Right atrium auricular region (tissue), 2 donors: ENCODE data around the gene SSX2IP. TPM values are rescaled to one million over a fixed set of nuclear protein-coding genes. Genes with fewer than 3 reads are reported as not detected.

Source experiments
- DNase-seq: peaks from one replicate; pipeline ENCODE4 v3.0.0-alpha.2; 2019; ENCODE audit warnings: low spot score
- H3K27ac ChIP-seq, 2 donors: fragments of 200-600 bp; sonication (generic); 1 replicate in 1 of 2; 2 replicates in 1 of 2; pipeline ENCODE4 v1.5.1; 2016 to 2019
- H3K27me3 ChIP-seq, 2 donors: fragments of 200-600 bp; sonication (generic); one replicate each; pipeline versions ENCODE4 v1.5.1 to v1.6.0; 2017 to 2019
- H3K36me3 ChIP-seq: fragments of 200-600 bp; sonication (generic); one replicate; pipeline ENCODE4 v1.5.1; 2016
- H3K4me1 ChIP-seq, 2 donors: fragments of 200-600 bp; sonication (generic); one replicate each; pipeline versions ENCODE4 v1.5.1 to v1.6.0; 2017 to 2019
- H3K4me3 ChIP-seq, 2 donors: fragments of 200-600 bp; sonication (generic); 1 replicate in 1 of 2; 2 replicates in 1 of 2; pipeline ENCODE4 v1.5.1; 2017 to 2019; ENCODE audit warnings: mild to moderate bottlenecking in 1 of 2, moderate library complexity in 1 of 2
- H3K9me3 ChIP-seq, 2 donors: fragments of 200-600 bp; sonication (generic); one replicate each; pipeline ENCODE4 v1.5.1; 2019
- total RNA-seq, 2 donors: library from RNA; depleted of rRNA; stranded (reverse); fragments of >200 nt; gene quantifications; one replicate each; pipeline ENCODE4 v1.1.0, GENCODE V29; 2016
- TF ChIP-seq, protein P1 (sequence below), 2 donors: fragments of 200-600 bp; sonication (generic); IDR thresholded peaks; one replicate each; pipeline ENCODE4 v1.5.1; 2019; ENCODE audit warnings: antibody characterized with exemption in 2 of 2

The SSX2IP gene
- total RNA-seq, 2 donors from 2014 or later = 11.3 to 14.2 TPM

DNA sequence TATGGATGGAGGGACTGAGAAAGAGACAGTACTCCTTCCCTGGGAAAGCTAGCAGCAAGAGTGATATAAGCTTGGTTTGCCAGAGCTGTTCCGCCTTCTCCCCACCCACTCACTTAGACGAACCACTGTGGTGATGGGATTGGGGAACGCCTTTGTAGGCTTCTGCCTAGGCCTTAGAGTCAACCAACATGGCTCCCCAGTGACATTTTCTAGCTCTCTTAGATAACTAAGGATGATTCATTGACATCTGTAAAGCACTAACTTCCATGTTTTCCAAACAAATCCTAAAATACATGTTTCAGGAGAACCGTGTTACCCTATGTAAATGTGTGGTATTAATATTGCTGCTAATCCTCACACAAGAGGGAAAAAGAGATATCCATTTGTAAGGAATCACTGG is 21.6 kb upstream of the SSX2IP start:
- TF ChIP-seq, protein P1, sequence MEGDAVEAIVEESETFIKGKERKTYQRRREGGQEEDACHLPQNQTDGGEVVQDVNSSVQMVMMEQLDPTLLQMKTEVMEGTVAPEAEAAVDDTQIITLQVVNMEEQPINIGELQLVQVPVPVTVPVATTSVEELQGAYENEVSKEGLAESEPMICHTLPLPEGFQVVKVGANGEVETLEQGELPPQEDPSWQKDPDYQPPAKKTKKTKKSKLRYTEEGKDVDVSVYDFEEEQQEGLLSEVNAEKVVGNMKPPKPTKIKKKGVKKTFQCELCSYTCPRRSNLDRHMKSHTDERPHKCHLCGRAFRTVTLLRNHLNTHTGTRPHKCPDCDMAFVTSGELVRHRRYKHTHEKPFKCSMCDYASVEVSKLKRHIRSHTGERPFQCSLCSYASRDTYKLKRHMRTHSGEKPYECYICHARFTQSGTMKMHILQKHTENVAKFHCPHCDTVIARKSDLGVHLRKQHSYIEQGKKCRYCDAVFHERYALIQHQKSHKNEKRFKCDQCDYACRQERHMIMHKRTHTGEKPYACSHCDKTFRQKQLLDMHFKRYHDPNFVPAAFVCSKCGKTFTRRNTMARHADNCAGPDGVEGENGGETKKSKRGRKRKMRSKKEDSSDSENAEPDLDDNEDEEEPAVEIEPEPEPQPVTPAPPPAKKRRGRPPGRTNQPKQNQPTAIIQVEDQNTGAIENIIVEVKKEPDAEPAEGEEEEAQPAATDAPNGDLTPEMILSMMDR (IDR thresholded peaks at IDR 0.05) = no peak
- Histone ChIP-seq H3K9me3 (no peaks in the 10 kb centered on the region), H3K27me3 (no peaks in the 10 kb centered on the region), H3K36me3 (no peaks in the 10 kb centered on the region), H3K4me1 (peaks cover 0 to 7% of the 10 kb centered on the region in 2 donors), H3K4me3 (no peak overlapping the region), H3K27ac (no peak overlapping the region)
- no peak for DNase-seq

DNA sequence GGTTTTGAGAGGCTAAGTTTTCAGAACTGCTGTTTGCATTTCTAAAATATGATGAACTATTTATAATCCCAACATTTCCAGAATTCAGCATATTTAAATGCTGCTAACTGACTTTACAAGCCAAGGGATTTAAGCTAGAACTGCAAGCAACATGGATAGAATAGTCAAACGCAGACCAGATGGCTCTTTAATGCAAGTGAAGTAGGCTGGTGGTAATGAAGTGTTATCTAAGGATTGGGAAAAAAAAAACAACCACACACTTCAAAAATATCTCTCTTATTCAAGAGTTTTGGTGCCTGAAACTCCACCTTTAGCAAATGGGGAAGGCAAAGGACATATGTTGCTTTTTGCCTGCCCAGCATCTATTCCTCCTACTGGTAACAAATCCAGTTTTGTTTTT is 20.9 kb upstream of the SSX2IP start:
- peaks cover 0 to 7% of the 10 kb centered on the region in 2 donors for H3K4me1 ChIP-seq
- H3K27ac ChIP-seq = no peak overlapping the region
- H3K27me3 ChIP-seq = no peaks in the 10 kb centered on the region
- no peak for DNase-seq
- H3K9me3 ChIP-seq = no peaks in the 10 kb centered on the region
- no peaks in the 10 kb centered on the region for H3K36me3 ChIP-seq
- TF ChIP-seq, protein P1 (IDR thresholded peaks at IDR 0.05) = no peak
- no peak overlapping the region for H3K4me3 ChIP-seq

DNA sequence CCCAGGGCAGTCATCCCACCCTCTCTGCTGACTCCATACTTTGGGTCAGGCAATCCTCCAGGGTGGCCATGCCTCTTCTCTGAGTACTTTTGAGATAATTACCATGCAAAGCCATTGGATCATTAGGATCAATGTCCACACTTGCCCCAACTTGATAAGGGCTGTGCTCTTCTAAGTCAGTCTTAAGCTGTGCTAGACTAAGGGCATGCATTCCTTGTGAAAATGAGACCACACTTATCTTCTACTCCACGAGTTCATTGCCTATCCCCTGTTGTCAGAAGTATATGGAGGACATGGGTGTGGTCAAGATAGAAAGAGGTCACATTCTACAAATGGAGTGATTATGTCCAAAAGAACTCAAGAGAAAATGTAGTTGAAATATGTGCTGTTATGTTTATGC is 18.9 kb upstream of the SSX2IP start:
- Histone ChIP-seq H3K4me3 (no peak overlapping the region), H3K27me3 (no peaks in the 10 kb centered on the region), H3K27ac (no peak overlapping the region), H3K9me3 (no peaks in the 10 kb centered on the region), H3K36me3 (no peaks in the 10 kb centered on the region), H3K4me1 (no peaks in the 10 kb centered on the region)
- DNase-seq = no peak
- TF ChIP-seq, protein P1 (IDR thresholded peaks at IDR 0.05) = no peak

GRCh38 chr1:84708031-84708430 is 17.8 kb upstream of the SSX2IP start:
- Histone ChIP-seq H3K9me3 (no peaks in the 10 kb centered on the region), H3K36me3 (no peaks in the 10 kb centered on the region), H3K27me3 (no peaks in the 10 kb centered on the region), H3K4me1 (no peaks in the 10 kb centered on the region), H3K4me3 (no peak overlapping the region), H3K27ac (no peak overlapping the region)
- DNase-seq = no peak
- TF ChIP-seq, protein P1 (IDR thresholded peaks at IDR 0.05) = no peak

DNA sequence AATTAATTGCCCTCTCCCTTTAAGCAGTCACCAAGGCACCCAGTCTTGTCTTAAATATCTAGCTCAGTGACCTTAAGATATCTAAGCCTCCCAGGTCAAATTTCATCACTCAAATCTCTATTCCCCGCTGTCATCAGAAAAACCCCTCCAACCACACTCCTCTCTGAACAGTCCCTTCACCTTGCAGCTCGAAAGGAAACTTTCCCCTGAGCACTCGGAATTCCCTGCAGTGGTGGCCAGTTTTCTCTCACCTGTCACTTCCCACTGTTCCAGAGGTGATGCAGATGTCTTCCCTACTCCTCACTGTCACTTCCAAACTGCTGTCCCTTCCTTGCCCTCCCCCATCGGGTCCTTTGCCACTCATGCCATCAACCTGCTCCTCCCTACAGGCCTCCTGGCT is 15.3 kb upstream of the SSX2IP start:
- Histone ChIP-seq H3K4me3 (no peak overlapping the region), H3K27me3 (no peaks in the 10 kb centered on the region), H3K9me3 (no peaks in the 10 kb centered on the region), H3K4me1 (no peaks in the 10 kb centered on the region), H3K36me3 (no peaks in the 10 kb centered on the region), H3K27ac (no peak overlapping the region)
- DNase-seq = no peak
- TF ChIP-seq, protein P1 (IDR thresholded peaks at IDR 0.05) = no peak

GRCh38 chr1:84704872-84705417 is 14.7 kb upstream of the SSX2IP start:
- H3K36me3 ChIP-seq = no peaks in the 10 kb centered on the region
- H3K27ac ChIP-seq = no peak overlapping the region
- no peak overlapping the region for H3K4me3 ChIP-seq
- no peaks in the 10 kb centered on the region for H3K9me3 ChIP-seq
- TF ChIP-seq, protein P1 (IDR thresholded peaks at IDR 0.05) = no peak
- no peaks in the 10 kb centered on the region for H3K4me1 ChIP-seq
- DNase-seq = no peak
- no peaks in the 10 kb centered on the region for H3K27me3 ChIP-seq
